MM.1S (cell line): ENCODE results near the gene SEC24B.
"Not testable (repeated sequence)": the region's sequence is repeated elsewhere in the genome, so short reads cannot be mapped to it uniquely, and the experiment has no call there.

Source experiments
- DNase-seq: peaks from one replicate; pipeline ENCODE4 v3.0.0-alpha.2; 2015
- H2AFZ ChIP-seq: fragments of 300-600 bp; sonication (generic); 2 replicates; pipeline ENCODE4 v1.6.0; 2016; ENCODE audit warnings: antibody characterized with exemption, low read length
- H3F3A ChIP-seq: fragments of 300-600 bp; sonication (generic); 2 replicates; pipeline ENCODE4 v1.6.1; 2016; ENCODE audit warnings: mild to moderate bottlenecking, antibody characterized with exemption, low read length, moderate library complexity, mixed read lengths; ENCODE audit not compliant: insufficient read depth
- H3K27ac ChIP-seq: fragments of 300-600 bp; sonication (generic); 2 replicates; pipeline ENCODE4 v1.5.1; 2016; ENCODE audit warnings: mild to moderate bottlenecking, low read length
- H3K27me3 ChIP-seq: fragments of 300-600 bp; sonication (generic); replicated peaks from 2 replicates; pipeline ENCODE4 v1.6.0; 2016; ENCODE audit warnings: low read length; ENCODE audit not compliant: insufficient read depth
- H3K36me3 ChIP-seq: fragments of 300-600 bp; sonication (generic); replicated peaks from 2 replicates; pipeline ENCODE4 v1.6.1; 2016; ENCODE audit warnings: mild to moderate bottlenecking, low read length, mixed read lengths; ENCODE audit not compliant: insufficient read depth
- H3K4me1 ChIP-seq: fragments of 300-600 bp; sonication (generic); 2 replicates; pipeline ENCODE4 v1.6.1; 2016; ENCODE audit warnings: low read length, mixed read lengths
- H3K4me2 ChIP-seq: fragments of 300-600 bp; sonication (generic); 2 replicates; pipeline ENCODE4 v1.6.0; 2016; ENCODE audit warnings: low read depth, low read length
- H3K4me3 ChIP-seq: fragments of 300-600 bp; sonication (generic); 2 replicates; pipeline ENCODE4 v1.5.1; 2016; ENCODE audit warnings: low read length, mixed read lengths
- H3K79me2 ChIP-seq: fragments of 300-600 bp; sonication (generic); 2 replicates; pipeline ENCODE4 v1.6.1; 2016; ENCODE audit warnings: mixed run types, low read length, mixed read lengths
- H3K9ac ChIP-seq: fragments of 300-600 bp; sonication (generic); 2 replicates; pipeline ENCODE4 v1.6.1; 2016; ENCODE audit warnings: low read length, mixed read lengths
- H3K9me2 ChIP-seq: fragments of 300-600 bp; sonication (generic); replicated peaks from 2 replicates; pipeline ENCODE4 v1.6.1; 2016; ENCODE audit warnings: mild to moderate bottlenecking, low read length, mixed read lengths; ENCODE audit not compliant: insufficient read depth
- H3K9me3 ChIP-seq: fragments of 300-600 bp; sonication (generic); replicated peaks from 2 replicates; pipeline ENCODE4 v1.6.1; 2016; ENCODE audit warnings: mild to moderate bottlenecking, low read length, mixed read lengths; ENCODE audit not compliant: insufficient read depth
- H4K20me1 ChIP-seq: fragments of 300-600 bp; sonication (generic); 2 replicates; pipeline ENCODE4 v1.6.1; 2016; ENCODE audit warnings: mild to moderate bottlenecking, low read length, moderate library complexity, mixed read lengths; ENCODE audit not compliant: insufficient read depth
- EZH2 ChIP-seq: fragments of 300-600 bp; sonication (generic); optimal IDR thresholded peaks from 2 replicates; pipeline ENCODE3; 2017; ENCODE audit warnings: low read depth, mild to moderate bottlenecking, antibody characterized with exemption, low read length, mixed read lengths
- EZH2phosphoT487 ChIP-seq: fragments of 300-600 bp; sonication (generic); IDR thresholded peaks from 2 replicates; pipeline ENCODE4 v1.6.1; 2018; ENCODE audit warnings: antibody characterized with exemption, low read length
- TF ChIP-seq, protein P1 (sequence below): fragments of 300-600 bp; sonication (generic); IDR thresholded peaks from 2 replicates; pipeline ENCODE4 v1.5.1; 2016; ENCODE audit warnings: antibody characterized with exemption, low read length, mixed read lengths

The SEC24B gene

DNA sequence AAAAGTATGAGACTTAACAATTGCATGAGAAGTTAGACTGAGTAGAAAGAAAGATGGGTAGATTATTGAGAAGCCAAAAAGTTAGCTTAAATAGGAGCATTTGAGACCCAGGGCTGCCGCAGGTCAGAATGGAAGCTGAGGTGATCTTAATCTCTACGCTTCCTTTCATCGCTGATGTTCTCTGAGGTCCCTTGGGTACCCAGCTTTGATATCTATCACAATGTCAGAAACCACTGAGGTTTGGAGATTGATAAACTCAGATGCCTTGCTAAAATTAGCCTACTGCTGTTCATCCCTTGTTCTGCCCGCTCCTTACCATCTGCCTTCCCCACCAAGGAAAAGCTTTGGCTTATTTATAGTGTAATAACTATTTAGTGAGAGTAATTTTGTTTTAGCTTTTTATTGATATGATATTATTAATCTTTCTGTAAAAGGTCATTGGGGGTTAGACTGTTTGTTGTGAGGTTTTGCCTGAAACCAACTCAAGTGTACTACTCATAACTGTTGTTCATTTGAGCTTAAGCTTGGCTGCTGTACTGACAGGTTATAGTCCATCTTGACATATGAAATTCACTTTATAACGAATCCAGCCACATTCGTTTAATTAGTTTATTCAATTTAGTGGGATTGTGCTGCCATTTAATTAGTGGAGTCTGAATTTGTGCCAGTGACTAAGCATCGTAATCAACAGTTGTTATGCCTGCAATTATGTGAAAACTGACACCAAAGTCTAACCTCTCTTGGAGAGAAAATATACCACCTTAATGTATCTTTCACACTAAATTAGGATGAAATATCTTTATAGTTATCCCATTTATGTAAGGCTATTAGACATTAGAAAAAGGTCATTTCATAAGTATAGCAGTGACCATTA, 141.6 kb downstream of the SEC24B start:
- Histone ChIP-seq H2AFZ (no peak overlapping the region), H4K20me1 (no peaks in the 10 kb centered on the region), H3K9me2 (no peaks in the 10 kb centered on the region), H3K9me3 (no peaks in the 10 kb centered on the region), H3K4me2 (no peak overlapping the region), H3K79me2 (peaks cover 12% of the 10 kb centered on the region; the same call in 1 of the 2 replicates), H3K27ac (no peak overlapping the region), H3K9ac (no peak overlapping the region), H3K4me3 (no peak overlapping the region), H3K27me3 (no peaks in the 10 kb centered on the region), H3F3A (no peaks in the 10 kb centered on the region), H3K36me3 (no peaks in the 10 kb centered on the region), H3K4me1 (no peaks in the 10 kb centered on the region)
- TF ChIP-seq EZH2 (no peak), EZH2phosphoT487 (no peak)
- TF ChIP-seq, protein P1, sequence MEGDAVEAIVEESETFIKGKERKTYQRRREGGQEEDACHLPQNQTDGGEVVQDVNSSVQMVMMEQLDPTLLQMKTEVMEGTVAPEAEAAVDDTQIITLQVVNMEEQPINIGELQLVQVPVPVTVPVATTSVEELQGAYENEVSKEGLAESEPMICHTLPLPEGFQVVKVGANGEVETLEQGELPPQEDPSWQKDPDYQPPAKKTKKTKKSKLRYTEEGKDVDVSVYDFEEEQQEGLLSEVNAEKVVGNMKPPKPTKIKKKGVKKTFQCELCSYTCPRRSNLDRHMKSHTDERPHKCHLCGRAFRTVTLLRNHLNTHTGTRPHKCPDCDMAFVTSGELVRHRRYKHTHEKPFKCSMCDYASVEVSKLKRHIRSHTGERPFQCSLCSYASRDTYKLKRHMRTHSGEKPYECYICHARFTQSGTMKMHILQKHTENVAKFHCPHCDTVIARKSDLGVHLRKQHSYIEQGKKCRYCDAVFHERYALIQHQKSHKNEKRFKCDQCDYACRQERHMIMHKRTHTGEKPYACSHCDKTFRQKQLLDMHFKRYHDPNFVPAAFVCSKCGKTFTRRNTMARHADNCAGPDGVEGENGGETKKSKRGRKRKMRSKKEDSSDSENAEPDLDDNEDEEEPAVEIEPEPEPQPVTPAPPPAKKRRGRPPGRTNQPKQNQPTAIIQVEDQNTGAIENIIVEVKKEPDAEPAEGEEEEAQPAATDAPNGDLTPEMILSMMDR = no peak
- no peak for DNase-seq

DNA sequence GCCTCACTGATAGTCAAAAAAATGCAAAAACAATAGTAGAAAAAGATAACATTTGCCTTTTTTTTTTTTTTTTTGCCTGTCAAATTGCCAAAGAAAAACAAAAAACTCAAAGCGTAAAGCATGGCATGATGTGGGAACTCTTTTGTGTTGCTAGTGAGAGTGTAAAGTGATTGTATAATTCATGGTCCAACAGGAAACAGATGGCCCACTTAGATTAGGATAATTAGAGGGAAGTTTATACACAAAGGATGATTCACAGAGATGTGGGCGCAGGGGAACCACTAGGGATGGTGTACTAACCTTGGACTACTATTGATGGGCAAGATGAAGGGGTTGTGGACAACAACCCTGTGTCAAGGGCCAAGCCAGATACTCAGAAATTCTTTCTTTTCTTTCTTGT, 142.8 kb downstream of the SEC24B start:
- H3F3A ChIP-seq = no peaks in the 10 kb centered on the region
- H2AFZ ChIP-seq = no peak overlapping the region
- TF ChIP-seq EZH2 = no peak
- no peak for TF ChIP-seq EZH2phosphoT487
- TF ChIP-seq, protein P1 = no peak
- H3K4me2 ChIP-seq = no peak overlapping the region
- H3K36me3 ChIP-seq = no peaks in the 10 kb centered on the region
- no peak overlapping the region for H3K9ac ChIP-seq
- H3K4me3 ChIP-seq = no peak overlapping the region
- no peaks in the 10 kb centered on the region for H3K4me1 ChIP-seq
- no peaks in the 10 kb centered on the region for H3K9me2 ChIP-seq
- H3K9me3 ChIP-seq = no peaks in the 10 kb centered on the region
- H3K27me3 ChIP-seq = no peaks in the 10 kb centered on the region
- H4K20me1 ChIP-seq = no peaks in the 10 kb centered on the region
- H3K79me2 ChIP-seq = 0 out of 2 replicates have a peak, but pooled peaks cover 4% of the 10 kb centered on the region
- H3K27ac ChIP-seq = no peak overlapping the region
- DNase-seq = no peak

DNA sequence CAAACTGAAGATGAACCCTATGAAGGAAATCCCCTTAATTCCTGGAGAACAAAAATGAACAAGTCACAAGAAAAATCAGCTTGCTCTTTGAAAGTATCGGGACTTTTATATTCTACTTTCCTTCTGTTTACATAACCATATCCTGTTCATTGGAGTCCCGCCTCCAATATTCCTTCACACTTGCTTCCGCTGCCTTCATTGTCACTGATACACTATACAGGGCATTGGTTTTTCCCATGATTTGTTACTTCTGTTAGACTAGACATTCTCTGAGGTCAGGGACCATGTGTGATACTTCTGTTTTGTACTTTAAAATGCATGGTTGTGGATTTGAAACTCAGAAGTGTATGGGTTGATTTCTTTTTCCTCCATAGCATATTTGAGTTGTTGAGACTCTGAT, 145.2 kb downstream of the SEC24B start:
- Histone ChIP-seq H3K27me3 (no peaks in the 10 kb centered on the region), H3K36me3 (no peaks in the 10 kb centered on the region), H3F3A (no peaks in the 10 kb centered on the region), H3K4me2 (no peak overlapping the region), H4K20me1 (no peaks in the 10 kb centered on the region), H3K9ac (no peak overlapping the region), H3K4me3 (no peak overlapping the region), H3K4me1 (no peaks in the 10 kb centered on the region), H3K9me3 (no peaks in the 10 kb centered on the region), H3K27ac (no peak overlapping the region), H3K79me2 (no peaks in the 10 kb centered on the region), H3K9me2 (no peaks in the 10 kb centered on the region), H2AFZ (no peak overlapping the region)
- TF ChIP-seq, protein P1 = no peak
- no peak for TF ChIP-seq EZH2
- TF ChIP-seq EZH2phosphoT487 = no peak
- no peak for DNase-seq

DNA sequence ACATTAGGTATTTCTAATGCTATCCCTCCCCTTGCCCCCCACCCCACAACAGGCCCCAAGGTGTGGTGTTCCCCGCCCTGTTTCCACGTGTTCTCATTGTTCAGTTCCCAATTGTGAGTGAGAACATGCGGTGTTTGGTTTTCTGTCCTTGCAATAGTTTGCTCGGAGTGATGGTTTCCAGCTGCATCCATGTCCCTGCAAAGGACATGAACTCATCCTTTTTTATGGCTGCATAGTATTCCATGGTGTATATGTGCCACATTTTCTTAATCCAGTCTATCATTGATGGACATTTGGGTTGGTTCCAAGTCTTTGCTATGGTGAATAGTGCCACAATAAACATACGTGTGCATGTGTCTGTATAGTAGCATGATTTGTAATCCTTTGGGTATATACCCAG, 146.4 kb downstream of the SEC24B start:
- H4K20me1 ChIP-seq, H2AFZ ChIP-seq, H3F3A ChIP-seq, H3K4me1 ChIP-seq, H3K4me2 ChIP-seq, H3K79me2 ChIP-seq, H3K4me3 ChIP-seq, H3K9me3 ChIP-seq, DNase-seq, H3K27ac ChIP-seq, H3K9ac ChIP-seq, H3K36me3 ChIP-seq, H3K27me3 ChIP-seq, H3K9me2 ChIP-seq: not testable (repeated sequence)
